Mucosa of descending colon (tissue), 3 donors: Measurements from ENCODE around the gene AP2A2. TPM values are rescaled to one million over a fixed set of nuclear protein-coding genes. Genes with fewer than 3 reads are reported as not detected.

ENCODE experiments used
- ATAC-seq: fragments of 200-7000 bp; cut with Tn5 transposase; one replicate; pipeline ENCODE4 v1.9.1; 2020; ENCODE audit warnings: mild to moderate bottlenecking, moderate library complexity
- DNase-seq, 3 donors: peaks; one replicate each; pipeline ENCODE4 v3.0.0-alpha.2; 2020
- H3K36me3 ChIP-seq: fragments of 200-600 bp; one replicate; pipeline ENCODE4 v1.8.0; 2021; ENCODE audit warnings: low read depth, mild to moderate bottlenecking
- H3K4me1 ChIP-seq: fragments of 200-600 bp; one replicate; pipeline ENCODE4 v1.8.0; 2021; ENCODE audit warnings: low read depth, mild to moderate bottlenecking
- H3K4me3 ChIP-seq: fragments of 200-600 bp; one replicate; pipeline ENCODE4 v1.8.0; 2021; ENCODE audit warnings: mild to moderate bottlenecking
- H3K9me3 ChIP-seq: fragments of 200-600 bp; one replicate; pipeline ENCODE4 v1.8.0; 2021; ENCODE audit warnings: mild to moderate bottlenecking
- CTCF ChIP-seq: fragments of 200-600 bp; IDR thresholded peaks from one replicate; pipeline ENCODE4 v1.8.0; 2022; ENCODE audit warnings: antibody characterized with exemption, mild to moderate bottlenecking
- intact Hi-C, 2 donors: fragments of 100-400 bp; cut with DNase I in 1 of 2; cut with micrococcal nuclease in 1 of 2; formaldehyde crosslinking; loops; one replicate each; pipeline versions ENCODE4 v1.11.0 to v1.11.1; 2022; cut with DNase I, micrococcal nuclease
- total RNA-seq, 3 donors: library from RNA; stranded (reverse); fragmentation: NEBNext Ultra II Directional in 2 of 3; extraction: Animal tissue kit (Norgen Biotek cat#: 25700) in 2 of 3; gene quantifications; one replicate each; pipeline versions ENCODE4 v1.2.1 to v1.2.4, GENCODE V29; 2021 to 2023
- donor health status: DM: no; HTN: no; CAD: no; lungs with moderate emphysema.
- donor health status: DM: no; HTN: no; CAD: no.
- donor health status: DM: no; HTN: yes; CAD: no.

The AP2A2 gene
- total RNA-seq, 3 donors from 2014 or later, result 68.8 to 105 (median 99.5) TPM

GRCh38 chr11:1005928-1006327 is 80.3 kb downstream of the AP2A2 start:
- DNase-seq (no peak), ATAC-seq (no peak)
- H3K4me1 ChIP-seq, result no peaks in the 10 kb centered on the region
- H3K9me3 ChIP-seq, result no peaks in the 10 kb centered on the region
- no peak overlapping the region for H3K4me3 ChIP-seq
- intact Hi-C loops, result no loop called here
- no peak for TF ChIP-seq CTCF
- H3K36me3 ChIP-seq, result peaks cover 8% of the 10 kb centered on the region

DNA sequence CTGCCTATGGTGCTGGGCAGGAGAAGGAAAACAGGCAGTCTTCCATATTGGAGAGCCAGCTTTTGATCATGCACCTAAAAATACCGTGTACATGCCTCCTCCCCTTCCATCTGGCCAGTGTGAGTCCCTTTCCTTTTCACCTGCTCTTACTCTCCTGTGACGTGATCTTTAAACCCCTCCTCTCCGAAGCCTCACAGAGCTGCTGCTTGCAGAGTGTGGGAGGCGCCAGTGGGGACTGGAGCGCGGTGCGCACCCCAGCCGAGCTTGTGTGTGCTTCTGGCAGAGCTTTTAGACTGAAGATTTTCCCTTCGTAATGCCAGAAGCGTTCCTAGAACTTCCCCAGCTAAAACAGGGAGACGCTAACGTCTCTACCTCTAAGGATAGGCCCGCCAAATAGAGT is 81.1 kb downstream of the AP2A2 start:
- H3K9me3 ChIP-seq, result no peaks in the 10 kb centered on the region
- ATAC-seq, result no peak
- TF ChIP-seq CTCF, result no peak
- intact Hi-C loops, result no loop called here
- no peaks in the 10 kb centered on the region for H3K4me1 ChIP-seq
- H3K4me3 ChIP-seq, result no peak overlapping the region
- peaks cover 5% of the 10 kb centered on the region for H3K36me3 ChIP-seq
- DNase-seq, result no peak

DNA sequence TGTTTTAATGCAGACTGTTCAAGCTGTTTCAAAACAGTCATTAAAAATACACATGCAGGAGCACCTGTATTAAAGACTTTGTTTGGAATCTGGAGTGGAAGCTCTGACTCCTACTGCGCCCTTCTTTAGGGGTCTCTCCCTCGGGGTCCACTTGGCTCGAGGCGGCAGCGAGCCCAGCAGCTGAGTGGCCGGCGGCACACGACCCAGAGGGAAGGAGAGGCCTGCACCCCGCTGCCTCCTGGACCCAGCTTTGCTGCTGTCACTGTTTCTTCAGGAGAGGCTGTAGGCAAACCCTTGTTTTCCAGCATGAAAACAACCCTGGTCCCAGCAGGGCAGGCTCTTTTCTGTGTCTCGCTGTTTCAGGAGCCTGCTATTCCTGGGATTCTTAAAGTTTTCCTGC is 81.6 kb downstream of the AP2A2 start:
- Histone ChIP-seq H3K36me3 (peaks cover 5% of the 10 kb centered on the region), H3K4me1 (no peaks in the 10 kb centered on the region), H3K9me3 (no peaks in the 10 kb centered on the region), H3K4me3 (no peak overlapping the region)
- ATAC-seq (no peak), DNase-seq (no peak)
- TF ChIP-seq CTCF, result no peak
- intact Hi-C loops, result no loop called here

DNA sequence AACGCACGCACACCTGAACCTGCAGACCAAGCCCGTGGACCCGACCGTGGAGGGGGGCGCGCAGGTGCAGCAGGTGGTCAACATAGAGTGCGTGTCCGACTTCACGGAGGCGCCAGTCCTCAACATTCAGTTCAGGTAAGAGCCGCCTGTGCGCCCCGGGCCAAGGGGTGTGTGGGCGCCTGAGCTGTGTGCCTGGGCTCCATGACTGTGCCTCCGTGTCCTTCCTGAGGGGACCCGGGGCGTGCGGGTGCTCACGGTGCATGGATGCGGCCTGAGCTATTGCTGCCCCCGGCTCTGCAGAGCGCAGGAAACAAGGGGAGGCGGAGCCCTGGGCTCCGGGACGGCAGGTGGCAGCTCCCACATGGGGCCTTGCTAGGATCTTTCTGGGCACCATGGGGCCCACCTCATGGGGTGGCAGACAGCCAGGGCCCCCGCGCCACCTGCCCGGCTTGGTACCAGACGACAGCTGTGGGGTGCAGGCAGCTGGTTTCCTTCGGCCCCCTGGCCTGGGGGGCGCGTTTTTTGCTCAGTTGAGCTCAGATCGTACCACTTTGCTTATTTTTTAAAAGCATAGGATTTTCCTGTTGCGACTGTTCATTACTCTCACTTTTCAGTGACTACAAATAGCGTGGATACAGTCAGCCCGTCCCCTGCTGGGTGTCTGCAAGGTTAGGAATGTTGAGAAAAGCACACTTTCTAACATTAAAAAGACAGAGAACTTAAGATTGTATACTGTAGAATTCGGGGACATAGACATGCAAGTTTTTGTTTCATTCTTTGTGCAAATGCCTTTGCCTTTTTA is 82.5 kb downstream of the AP2A2 start:
- TF ChIP-seq CTCF, result no peak
- DNase-seq (no peak), ATAC-seq (no peak)
- intact Hi-C loops, result no loop called here
- Histone ChIP-seq H3K9me3 (no peaks in the 10 kb centered on the region), H3K36me3 (peaks cover 5% of the 10 kb centered on the region), H3K4me1 (no peaks in the 10 kb centered on the region), H3K4me3 (no peak overlapping the region)

DNA sequence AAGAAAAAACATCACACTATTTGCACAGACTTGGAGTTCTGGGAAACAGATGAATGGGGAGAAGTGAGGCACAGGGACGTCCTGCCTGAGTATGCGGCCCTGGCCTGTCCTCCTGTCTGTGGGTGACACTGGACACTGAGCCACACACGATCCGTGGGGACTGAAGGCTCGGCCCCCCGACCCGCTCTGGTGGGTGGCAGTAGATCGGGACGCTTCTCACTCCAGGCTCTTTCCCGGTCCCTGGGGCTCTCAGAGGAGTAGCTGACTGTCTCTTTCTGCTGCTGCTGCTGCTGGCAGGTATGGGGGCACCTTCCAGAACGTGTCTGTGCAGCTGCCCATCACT is 83.1 kb downstream of the AP2A2 start:
- no peak for TF ChIP-seq CTCF
- intact Hi-C loops, result no loop called here
- no peaks in the 10 kb centered on the region for H3K9me3 ChIP-seq
- no peak for DNase-seq
- H3K4me3 ChIP-seq, result no peak overlapping the region
- H3K4me1 ChIP-seq, result no peaks in the 10 kb centered on the region
- peaks cover 5% of the 10 kb centered on the region for H3K36me3 ChIP-seq
- ATAC-seq, result no peak

GRCh38 chr11:1009371-1009770 is 83.7 kb downstream of the AP2A2 start:
- intact Hi-C loops, result no loop called here
- DNase-seq, result no peak
- ATAC-seq, result no peak
- no peak for TF ChIP-seq CTCF
- Histone ChIP-seq H3K36me3 (peaks cover 5% of the 10 kb centered on the region), H3K9me3 (no peaks in the 10 kb centered on the region), H3K4me3 (no peak overlapping the region), H3K4me1 (no peaks in the 10 kb centered on the region)
